HepG2 (cell line): Measurements from ENCODE around the gene SCRN3. TPM values are rescaled to one million over a fixed set of nuclear protein-coding genes. Genes with fewer than 3 reads are reported as not detected.

Source experiments
- HHEX ChIP-seq: IDR thresholded peaks from 2 replicates; pipeline ENCODE4 v1.6.1; 2016; ENCODE audit warnings: control low read depth
- HINFP ChIP-seq: sonication (generic); formaldehyde crosslinking; IDR thresholded peaks from 2 replicates; pipeline ENCODE4 v1.4.0; 2020; ENCODE audit warnings: low read depth, mild to moderate bottlenecking, missing genetic modification reagents
- IKZF4 ChIP-seq: sonication (generic); formaldehyde crosslinking; IDR thresholded peaks from 2 replicates; pipeline ENCODE4 v1.5.1; 2020; ENCODE audit warnings: borderline replicate concordance, mild to moderate bottlenecking, low read depth, missing genetic modification reagents; ENCODE audit errors: not compliant biosample characterization
- KDM2A ChIP-seq: sonication (generic); formaldehyde crosslinking; IDR thresholded peaks from 2 replicates; pipeline ENCODE4 v1.4.0; 2020; ENCODE audit warnings: low read depth, missing genetic modification reagents, borderline replicate concordance
- KLF13 ChIP-seq: sonication (generic); formaldehyde crosslinking; IDR thresholded peaks from 2 replicates; pipeline ENCODE4 v1.4.0; 2020; ENCODE audit warnings: mild to moderate bottlenecking, missing genetic modification reagents
- PHF20 ChIP-seq: sonication (generic); formaldehyde crosslinking; IDR thresholded peaks from 2 replicates; pipeline ENCODE4 v1.5.0; 2020; ENCODE audit warnings: mild to moderate bottlenecking, missing genetic modification reagents
- SMARCE1 ChIP-seq: fragments of 450-650 bp; IDR thresholded peaks from 2 replicates; pipeline ENCODE4 v1.6.1; 2017; ENCODE audit warnings: borderline replicate concordance
- SRSF9 ChIP-seq: fragments of 200-400 bp; formaldehyde crosslinking; IDR thresholded peaks from 2 replicates; pipeline ENCODE4 v1.6.1; 2018; ENCODE audit warnings: borderline replicate concordance, mild to moderate bottlenecking, low read depth, low read length; ENCODE audit not compliant: insufficient read depth, poor library complexity, severe bottlenecking
- ZBTB38 ChIP-seq: sonication (generic); formaldehyde crosslinking; IDR thresholded peaks from 2 replicates; pipeline ENCODE4 v1.5.1; 2020; ENCODE audit warnings: mild to moderate bottlenecking, missing genetic modification reagents
- ZNF318 ChIP-seq: sonication (generic); formaldehyde crosslinking; IDR thresholded peaks from 2 replicates; pipeline ENCODE4 v1.4.0; 2020; ENCODE audit warnings: mild to moderate bottlenecking, missing genetic modification reagents
- ZNF44 ChIP-seq: sonication (generic); formaldehyde crosslinking; IDR thresholded peaks from 2 replicates; pipeline ENCODE4 v1.5.1; 2020; ENCODE audit warnings: mild to moderate bottlenecking, missing genetic modification reagents
- ZNF549 ChIP-seq: sonication (generic); formaldehyde crosslinking; IDR thresholded peaks from 2 replicates; pipeline ENCODE4 v1.5.0; 2020; ENCODE audit warnings: missing genetic modification reagents
- ZNF550 ChIP-seq: sonication (generic); formaldehyde crosslinking; IDR thresholded peaks from 2 replicates; pipeline ENCODE4 v1.4.0; 2020; ENCODE audit warnings: mild to moderate bottlenecking, missing genetic modification reagents, borderline replicate concordance
- ZNF577 ChIP-seq: sonication (generic); formaldehyde crosslinking; IDR thresholded peaks from 2 replicates; pipeline ENCODE4 v1.4.0; 2020; ENCODE audit warnings: mild to moderate bottlenecking, low read depth, missing genetic modification reagents, borderline replicate concordance
- ZNF629 ChIP-seq: sonication (generic); formaldehyde crosslinking; conservative IDR thresholded peaks from 2 replicates; pipeline ENCODE4 v1.5.0; 2020; ENCODE audit warnings: missing genetic modification reagents
- polyA plus RNA-seq, 8 experiments: library from polyadenylated mRNA; depleted of rRNA in 3 of 8; stranded (reverse) in 7 of 8; unstranded in 1 of 8; fragments of >200 nt; fragmentation: Illumina TruSeq in 4 of 8; extraction: Trizol in 4 of 8; gene quantifications; 2 replicates each; pipeline versions ENCODE4 v1.2.1 to v1.2.3, GENCODE V29; 2011 to 2016; ENCODE audit warnings: low read depth in 4 of 8, missing spikeins in 1 of 8, mixed read lengths in 1 of 8; ENCODE audit not compliant: insufficient read depth in 1 of 8
- total RNA-seq, 5 experiments: library from RNA; depleted of rRNA; stranded (reverse); fragments of >200 nt; fragmentation: Illumina TruSeq; extraction: Trizol; gene quantifications; 2 replicates each; pipeline ENCODE4 v1.2.3, GENCODE V29; 2016; ENCODE audit warnings: low read depth in 1 of 5
- TF ChIP-seq, protein P1 (sequence below): IDR thresholded peaks from 2 replicates; pipeline ENCODE4 v1.6.1; 2018; ENCODE audit warnings: missing genetic modification reagents, mild to moderate bottlenecking, missing compliant biosample characterization
- TF ChIP-seq, protein P2 (sequence below): IDR thresholded peaks from 2 replicates; pipeline ENCODE4 v1.6.1; 2016

Gene SCRN3
- total and polyA plus RNA-seq, 2 of the 13 experiments (the other 11 are each of a cell fraction or from before 2014, with no cell fraction given), result 6.6 to 11.3 TPM

DNA sequence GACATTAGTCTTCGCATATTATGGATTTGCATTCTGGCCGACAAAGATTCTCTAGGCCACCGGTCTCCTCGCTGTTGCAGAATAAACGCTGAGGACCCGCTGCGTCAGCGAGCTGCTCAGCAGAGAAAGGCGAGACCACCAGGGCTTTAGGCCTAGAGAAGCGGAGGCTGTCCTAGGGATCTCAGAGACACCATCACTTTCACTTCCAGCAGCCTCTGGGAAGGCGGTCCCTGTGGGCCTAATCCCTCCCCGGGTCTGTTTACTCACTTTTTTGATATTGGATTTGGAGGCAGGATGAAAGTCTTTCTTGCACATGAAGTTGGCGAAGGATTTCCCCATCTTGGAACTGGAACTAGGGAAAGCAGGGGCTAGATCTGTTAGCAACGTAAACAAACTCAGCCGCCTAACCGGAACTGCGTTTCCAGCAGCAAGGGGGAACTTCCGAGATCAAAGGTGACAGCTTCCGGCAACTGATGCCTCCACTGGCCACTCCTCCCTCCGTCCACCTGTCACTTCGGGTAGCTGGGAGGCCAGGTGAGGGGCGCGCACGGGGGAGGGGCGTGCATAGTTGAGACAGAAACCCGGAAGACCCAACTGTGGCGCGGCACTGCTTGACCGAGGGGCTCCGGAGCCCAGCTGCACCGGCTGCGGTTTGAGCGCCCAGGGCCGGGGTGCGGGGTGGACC lies at the start of gene SCRN3 (continued):
- TF ChIP-seq ZNF549 (CRISPR knock-in tag) (no peak), ZNF550 (CRISPR knock-in tag) (no peak), ZNF44 (CRISPR knock-in tag) (peak; percentile 28; the same call in 1 of the 2 replicates), PHF20 (CRISPR knock-in tag) (peak; percentile 97), SMARCE1 (no peak), KDM2A (CRISPR knock-in tag) (peak; percentile 95), HHEX (CRISPR knock-in tag) (no peak), SRSF9 (no peak), ZBTB38 (CRISPR knock-in tag) (peak; percentile 72; the same call in 1 of the 2 replicates), HINFP (CRISPR knock-in tag) (no peak), ZNF629 (CRISPR knock-in tag) (no peak), ZNF318 (CRISPR knock-in tag) (no peak), KLF13 (0 out of 2 replicates have a peak, but pooled peaks have one; percentile 21), ZNF577 (no peak), IKZF4 (CRISPR knock-in tag) (peak; percentile 62)
- TF ChIP-seq, protein P1, sequence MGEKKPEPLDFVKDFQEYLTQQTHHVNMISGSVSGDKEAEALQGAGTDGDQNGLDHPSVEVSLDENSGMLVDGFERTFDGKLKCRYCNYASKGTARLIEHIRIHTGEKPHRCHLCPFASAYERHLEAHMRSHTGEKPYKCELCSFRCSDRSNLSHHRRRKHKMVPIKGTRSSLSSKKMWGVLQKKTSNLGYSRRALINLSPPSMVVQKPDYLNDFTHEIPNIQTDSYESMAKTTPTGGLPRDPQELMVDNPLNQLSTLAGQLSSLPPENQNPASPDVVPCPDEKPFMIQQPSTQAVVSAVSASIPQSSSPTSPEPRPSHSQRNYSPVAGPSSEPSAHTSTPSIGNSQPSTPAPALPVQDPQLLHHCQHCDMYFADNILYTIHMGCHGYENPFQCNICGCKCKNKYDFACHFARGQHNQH (CRISPR knock-in tag), result peak; percentile 89
- TF ChIP-seq, protein P2, sequence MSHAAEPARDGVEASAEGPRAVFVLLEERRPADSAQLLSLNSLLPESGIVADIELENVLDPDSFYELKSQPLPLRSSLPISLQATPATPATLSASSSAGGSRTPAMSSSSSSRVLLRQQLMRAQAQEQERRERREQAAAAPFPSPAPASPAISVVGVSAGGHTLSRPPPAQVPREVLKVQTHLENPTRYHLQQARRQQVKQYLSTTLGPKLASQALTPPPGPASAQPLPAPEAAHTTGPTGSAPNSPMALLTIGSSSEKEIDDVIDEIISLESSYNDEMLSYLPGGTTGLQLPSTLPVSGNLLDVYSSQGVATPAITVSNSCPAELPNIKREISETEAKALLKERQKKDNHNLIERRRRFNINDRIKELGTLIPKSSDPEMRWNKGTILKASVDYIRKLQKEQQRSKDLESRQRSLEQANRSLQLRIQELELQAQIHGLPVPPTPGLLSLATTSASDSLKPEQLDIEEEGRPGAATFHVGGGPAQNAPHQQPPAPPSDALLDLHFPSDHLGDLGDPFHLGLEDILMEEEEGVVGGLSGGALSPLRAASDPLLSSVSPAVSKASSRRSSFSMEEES (CRISPR knock-in tag), result peak; percentile 50; the same call in 1 of the 2 replicates
